Omental fat pad (tissue), 4 donors: ENCODE measurements around the gene ZNF236. TPM values are rescaled to one million over a fixed set of nuclear protein-coding genes. Genes with fewer than 3 reads are reported as not detected.

Experiments
- ATAC-seq: fragments of 150-250 bp; one replicate; pipeline ENCODE4 v1.9.1; 2016; ENCODE audit warnings: mild to moderate bottlenecking, moderate library complexity; ENCODE audit not compliant: low FRiP score
- DNase-seq: peaks from one replicate; pipeline ENCODE4 v3.0.0-alpha.2; 2019; ENCODE audit warnings: low spot score
- CTCF ChIP-seq, 3 donors: fragments of 450-650 bp; IDR thresholded peaks; one replicate each; pipeline ENCODE4 v1.5.1; 2016 to 2017; ENCODE audit warnings: antibody characterized with exemption in 3 of 3, mild to moderate bottlenecking in 3 of 3, moderate library complexity in 2 of 3
- total RNA-seq, 4 donors: library from RNA; depleted of rRNA; stranded (reverse); fragments of >200 nt; gene quantifications; one replicate each; pipeline ENCODE4 v1.1.0, GENCODE V29; 2016

The ZNF236 gene
- total RNA-seq, 4 donors from 2014 or later: 14.3 to 18.0 (median 17.0) TPM

- ATAC-seq: peak; percentile 41
- no peak for TF ChIP-seq CTCF (IDR thresholded peaks at IDR 0.05)
These were observed 53.3 kb downstream of the ZNF236 start for GRCh38 chr18:76875390-76876325.

GRCh38 chr18:76878426-76878825 is 56.1 kb downstream of the ZNF236 start:
- DNase-seq (no peak), ATAC-seq (no peak)
- no peak for TF ChIP-seq CTCF (IDR thresholded peaks at IDR 0.05)

More at GRCh38 chr18:76875390-76876325, 53.3 kb downstream of the ZNF236 start:
- no peak for DNase-seq

DNA sequence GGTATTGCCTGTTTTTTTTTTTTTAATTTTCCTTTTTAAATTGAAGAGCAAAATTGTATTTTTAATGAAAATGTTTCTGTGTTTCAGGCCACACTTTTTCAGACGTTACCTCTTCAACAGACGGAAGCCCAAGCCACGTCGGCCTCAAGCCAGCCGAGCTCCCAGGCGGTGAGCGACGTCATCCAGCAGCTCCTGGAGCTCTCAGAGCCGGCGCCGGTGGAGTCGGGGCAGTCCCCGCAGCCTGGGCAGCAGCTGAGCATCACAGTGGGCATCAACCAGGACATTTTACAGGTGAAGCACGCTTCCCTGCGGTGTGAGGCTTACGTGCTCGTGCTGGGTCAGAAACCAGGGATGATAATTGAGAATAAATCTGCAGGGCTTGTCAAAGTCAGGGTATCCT is 57.7 kb downstream of the ZNF236 start:
- no peak for DNase-seq
- no peak for ATAC-seq
- TF ChIP-seq CTCF (IDR thresholded peaks at IDR 0.05): no peak

DNA sequence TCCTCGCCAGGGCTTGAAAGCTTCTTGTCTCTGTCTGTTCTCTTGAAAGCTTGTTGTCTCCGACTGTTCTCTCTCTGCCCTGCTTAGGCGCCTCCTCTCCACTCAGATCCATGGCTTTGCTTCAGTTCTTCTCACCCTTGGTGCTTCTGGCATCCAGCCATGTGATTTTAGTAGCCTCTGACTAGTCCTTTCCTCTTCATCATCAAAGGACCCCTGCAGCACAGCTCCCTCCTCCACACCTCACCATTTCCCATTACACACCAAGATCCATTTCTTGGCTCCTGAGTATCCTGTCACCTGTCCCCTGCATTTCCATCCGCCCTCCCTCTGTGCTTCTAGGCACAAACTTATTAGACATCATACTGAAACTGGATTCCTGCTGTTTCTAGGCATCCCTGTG is 59.4 kb downstream of the ZNF236 start:
- DNase-seq (no peak), ATAC-seq (no peak)
- TF ChIP-seq CTCF (IDR thresholded peaks at IDR 0.05): no peak

DNA sequence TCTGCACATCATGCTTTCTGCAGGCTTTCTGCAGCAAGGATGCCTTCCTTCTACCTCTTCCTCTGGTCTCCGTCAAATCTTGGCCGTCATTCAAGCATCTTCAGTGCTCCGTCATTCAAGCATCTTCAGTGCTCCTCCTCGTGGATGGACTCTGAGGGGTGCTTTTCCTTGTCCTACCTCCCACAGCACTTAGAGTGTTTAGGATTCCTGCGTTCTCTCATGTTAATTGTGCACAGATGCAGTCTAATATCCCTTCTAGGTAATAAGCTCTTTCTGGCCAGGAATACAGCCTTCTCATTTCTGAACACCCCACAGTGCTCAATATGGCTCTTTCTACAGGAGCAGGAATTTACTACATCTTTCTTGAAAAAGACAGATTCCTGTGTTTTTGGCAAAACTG is 59.8 kb downstream of the ZNF236 start:
- ATAC-seq: no peak
- no peak for TF ChIP-seq CTCF (IDR thresholded peaks at IDR 0.05)
- no peak for DNase-seq

GRCh38 chr18:76885001-76885400 is 62.6 kb downstream of the ZNF236 start:
- ATAC-seq (no peak), DNase-seq (no peak)
- no peak for TF ChIP-seq CTCF (IDR thresholded peaks at IDR 0.05)

DNA sequence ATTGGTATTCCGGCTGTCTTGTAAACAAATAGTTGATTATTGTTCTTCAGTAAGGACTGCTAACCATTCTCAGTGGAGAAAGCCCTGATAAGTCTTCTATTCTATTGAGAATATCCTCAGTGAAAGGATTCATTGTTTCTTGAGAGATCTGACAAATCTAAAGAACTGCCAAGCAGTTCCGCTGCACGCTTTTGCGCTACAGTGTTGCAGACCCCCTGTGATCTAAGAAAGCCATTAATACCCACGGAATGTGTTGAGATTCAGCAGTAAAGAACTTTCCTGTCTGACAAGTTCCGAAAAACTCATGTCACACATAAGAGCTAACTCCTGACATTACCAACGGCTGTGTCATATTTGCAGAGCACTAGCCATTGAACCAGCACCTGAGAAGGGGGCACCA is 63.8 kb downstream of the ZNF236 start:
- no peak for TF ChIP-seq CTCF (IDR thresholded peaks at IDR 0.05)
- DNase-seq (no peak), ATAC-seq (no peak)
